Stimulated activated naive CD8-positive, alpha-beta T cell treated with anti-CD3 and anti-CD28 coated beads, Interleukin-15, Interleukin-2, amounts not matched to agents 100 ng/mL and 50 ng/mL, for 24 hours (primary cell): Measurements from ENCODE around the gene TCF3.

Experiments
- H3K27ac Mint-ChIP-seq: one replicate; pipeline ENCODE4 v1.8.0; 2021; ENCODE audit warnings: mild to moderate bottlenecking, mixed read lengths
- H3K27me3 Mint-ChIP-seq: one replicate; pipeline ENCODE4 v1.8.0; 2021; ENCODE audit warnings: mixed read lengths
- H3K36me3 Mint-ChIP-seq: one replicate; pipeline ENCODE4 v1.8.0; 2021; ENCODE audit warnings: low read depth, mixed read lengths
- H3K4me1 Mint-ChIP-seq: one replicate; pipeline ENCODE4 v1.8.0; 2021; ENCODE audit warnings: low read depth, mixed read lengths
- H3K4me3 Mint-ChIP-seq: one replicate; pipeline ENCODE4 v1.8.0; 2021; ENCODE audit warnings: mild to moderate bottlenecking, mixed read lengths
- H3K9me3 Mint-ChIP-seq: one replicate; pipeline ENCODE4 v1.8.0; 2021; ENCODE audit warnings: mixed read lengths

The TCF3 gene

GRCh38 chr19:1619094-1619439 lies 33.3 kb downstream of the TCF3 start:
- H3K4me3 Mint-ChIP-seq: no peak overlapping the region
- no peak overlapping the region for H3K27ac Mint-ChIP-seq
- H3K27me3 Mint-ChIP-seq: no peaks in the 10 kb centered on the region
- H3K9me3 Mint-ChIP-seq: no peaks in the 10 kb centered on the region
- H3K36me3 Mint-ChIP-seq: peaks cover 41% of the 10 kb centered on the region
- H3K4me1 Mint-ChIP-seq: peaks cover 24% of the 10 kb centered on the region

- Mint-ChIP-seq H3K36me3 (peaks cover 39% of the 10 kb centered on the region), H3K27ac (peak overlapping the region; percentile 59), H3K4me3 (no peak overlapping the region), H3K9me3 (no peaks in the 10 kb centered on the region), H3K27me3 (no peaks in the 10 kb centered on the region), H3K4me1 (peaks cover 24% of the 10 kb centered on the region)
Measured at GRCh38 chr19:1618157-1619093, 34.0 kb downstream of the TCF3 start.

GRCh38 chr19:1616875-1617274 lies 35.5 kb downstream of the TCF3 start:
- Mint-ChIP-seq H3K4me3 (no peak overlapping the region), H3K27ac (peak overlapping the region; percentile 89), H3K9me3 (no peaks in the 10 kb centered on the region), H3K27me3 (no peaks in the 10 kb centered on the region), H3K4me1 (peaks cover 26% of the 10 kb centered on the region), H3K36me3 (peaks cover 39% of the 10 kb centered on the region)

DNA sequence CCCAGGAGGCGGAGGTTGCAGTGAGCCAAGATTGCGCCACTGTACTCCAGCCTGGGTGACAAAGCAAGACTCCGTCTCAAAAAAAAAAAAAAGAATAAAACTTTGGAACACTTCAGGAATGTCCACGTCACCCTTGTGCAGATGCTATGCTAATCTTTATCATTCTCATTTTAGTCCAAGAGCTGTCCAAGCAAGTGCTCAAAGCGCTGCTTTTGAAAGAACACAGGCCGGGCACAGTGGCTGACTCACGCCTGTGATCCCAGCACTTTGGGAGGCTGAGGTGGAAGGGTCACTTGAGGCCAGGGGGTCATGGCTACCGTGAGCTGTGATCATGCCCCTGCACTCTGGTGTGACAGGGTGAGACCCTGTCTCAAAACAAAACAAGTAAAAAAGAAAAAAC lies 36.0 kb downstream of the TCF3 start:
- peak overlapping the region; percentile 89 for H3K27ac Mint-ChIP-seq
- no peak overlapping the region for H3K4me3 Mint-ChIP-seq
- no peaks in the 10 kb centered on the region for H3K9me3 Mint-ChIP-seq
- H3K4me1 Mint-ChIP-seq: peaks cover 28% of the 10 kb centered on the region
- H3K27me3 Mint-ChIP-seq: no peaks in the 10 kb centered on the region
- peaks cover 39% of the 10 kb centered on the region for H3K36me3 Mint-ChIP-seq

DNA sequence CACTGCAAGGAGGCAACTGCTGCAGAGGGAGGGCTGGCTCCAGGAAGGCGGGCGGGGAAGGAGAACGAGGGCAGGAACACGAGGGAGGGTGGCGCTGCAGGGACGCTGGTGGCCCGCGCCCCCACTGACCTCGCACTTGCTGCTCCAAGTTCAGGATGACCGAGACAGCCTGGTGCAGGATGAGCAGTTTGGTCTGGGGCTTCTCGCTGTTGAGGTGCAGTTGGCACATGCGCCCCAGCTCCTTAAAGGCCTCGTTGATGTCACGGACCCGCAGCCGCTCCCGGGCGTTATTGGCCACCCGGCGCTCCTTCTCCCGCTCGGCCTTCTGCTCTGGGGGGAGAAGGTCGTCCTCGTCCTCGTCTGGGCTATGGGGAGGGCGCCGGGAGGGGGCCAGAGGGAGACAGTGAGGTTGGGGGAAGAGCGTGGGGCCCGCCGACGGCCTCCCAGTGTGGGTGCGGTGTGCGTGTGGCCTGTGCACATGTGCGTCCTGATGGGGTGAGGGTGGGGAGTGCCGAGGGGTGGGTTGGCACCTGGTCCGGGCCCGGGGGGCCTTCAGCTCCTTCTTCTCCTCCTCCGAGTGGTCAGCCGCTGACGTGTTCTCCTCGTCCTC lies 37.2 kb downstream of the TCF3 start:
- H3K4me3 Mint-ChIP-seq: no peak overlapping the region
- H3K4me1 Mint-ChIP-seq: peaks cover 39% of the 10 kb centered on the region
- H3K27me3 Mint-ChIP-seq: no peaks in the 10 kb centered on the region
- H3K27ac Mint-ChIP-seq: peak overlapping the region; percentile 1
- H3K36me3 Mint-ChIP-seq: peaks cover 46% of the 10 kb centered on the region
- H3K9me3 Mint-ChIP-seq: no peaks in the 10 kb centered on the region

DNA sequence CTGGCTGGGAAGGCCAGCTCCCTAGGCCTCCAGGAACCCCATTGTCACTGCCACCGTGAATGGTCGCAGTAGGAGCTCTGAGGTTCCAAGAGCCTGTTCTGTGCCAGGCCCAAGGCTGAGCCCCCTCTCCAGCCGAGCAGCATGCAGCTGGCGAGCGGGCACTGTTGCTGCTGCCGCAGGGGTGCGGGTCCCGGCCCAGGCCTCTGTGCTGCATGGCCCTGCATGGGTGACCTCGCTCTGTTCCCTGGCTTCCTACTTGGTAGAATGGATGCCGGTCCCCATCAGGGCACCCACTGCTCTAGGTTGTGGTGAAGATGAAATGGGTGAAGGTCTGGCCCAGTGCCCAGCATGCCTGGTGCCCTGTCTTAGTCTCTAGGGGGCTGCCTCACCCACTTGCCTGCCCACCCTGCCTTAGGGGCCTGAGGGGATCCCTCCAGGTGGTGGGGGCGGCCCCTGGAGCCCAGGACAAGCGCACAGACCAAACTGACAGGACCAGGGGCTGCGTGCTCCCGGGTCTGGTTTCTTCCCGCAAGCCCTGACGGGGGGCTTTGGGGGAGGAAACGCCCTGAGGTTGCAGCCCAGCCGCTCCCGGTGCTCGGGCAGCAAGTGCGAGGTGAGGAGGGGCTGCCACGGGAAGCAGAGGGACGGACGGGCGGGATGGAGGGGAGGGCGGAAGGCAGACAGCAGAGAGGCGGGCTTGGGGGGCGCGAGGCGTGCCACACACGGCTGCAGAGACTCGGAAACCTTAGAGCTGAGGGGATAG lies 38.4 kb downstream of the TCF3 start:
- Mint-ChIP-seq H3K9me3 (no peaks in the 10 kb centered on the region), H3K36me3 (peaks cover 46% of the 10 kb centered on the region), H3K4me1 (peaks cover 50% of the 10 kb centered on the region)

GRCh38 chr19:1613146-1613545 lies 39.3 kb downstream of the TCF3 start:
- Mint-ChIP-seq H3K4me3 (no peak overlapping the region), H3K27me3 (no peaks in the 10 kb centered on the region), H3K36me3 (peaks cover 39% of the 10 kb centered on the region), H3K27ac (no peak overlapping the region), H3K4me1 (peaks cover 50% of the 10 kb centered on the region), H3K9me3 (no peaks in the 10 kb centered on the region)

More for the DNA sequence above, 38.4 kb downstream of the TCF3 start:
- no peaks in the 10 kb centered on the region for H3K27me3 Mint-ChIP-seq
- H3K27ac Mint-ChIP-seq: no peak overlapping the region
- no peak overlapping the region for H3K4me3 Mint-ChIP-seq

DNA sequence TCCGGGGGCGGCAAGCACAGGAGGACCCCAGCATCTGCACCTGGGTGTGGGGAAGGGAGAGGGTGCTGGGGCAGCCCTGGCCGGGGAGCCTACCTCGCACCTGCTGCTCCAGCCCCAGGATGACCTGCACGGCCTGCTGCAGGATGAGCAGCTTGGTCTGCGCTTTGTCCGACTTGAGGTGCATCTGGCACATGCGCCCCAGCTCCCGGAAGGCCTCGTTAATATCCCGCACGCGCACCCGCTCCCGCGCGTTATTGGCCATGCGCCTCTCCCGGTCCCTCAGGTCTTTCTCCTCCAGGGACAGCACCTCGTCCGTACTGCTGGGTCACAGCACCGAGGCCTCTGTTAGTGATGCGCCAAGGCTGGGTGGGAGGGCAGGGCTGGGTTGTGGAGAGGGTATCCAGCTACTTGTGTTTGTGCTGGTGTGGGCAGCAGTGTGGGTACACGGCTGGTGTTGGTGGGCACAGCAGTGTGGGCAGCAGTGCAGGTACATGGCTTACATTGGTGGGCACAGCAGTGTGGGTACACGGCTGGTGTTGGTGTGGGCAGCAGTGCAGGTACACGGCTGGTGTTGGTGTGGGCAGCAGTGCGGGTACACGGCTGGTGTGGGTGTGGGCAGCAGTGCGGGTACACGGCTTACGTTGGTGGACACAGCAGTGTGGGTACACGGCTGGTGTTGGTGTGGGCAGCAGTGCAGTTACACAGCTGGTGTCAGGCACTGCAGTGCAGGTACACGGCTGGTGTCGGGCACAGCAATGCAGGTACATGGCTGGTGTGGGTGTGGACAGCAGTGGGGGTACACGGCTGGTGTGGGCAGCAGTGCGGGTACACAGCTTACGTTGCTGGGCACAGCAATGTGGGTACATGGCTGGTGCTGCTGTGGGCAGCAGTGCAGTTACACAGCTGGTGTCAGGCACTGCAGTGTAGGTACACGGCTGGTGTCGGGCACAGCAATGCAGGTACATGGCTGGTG lies 40.0 kb downstream of the TCF3 start:
- peaks cover 45% of the 10 kb centered on the region for H3K4me1 Mint-ChIP-seq
- no peaks in the 10 kb centered on the region for H3K27me3 Mint-ChIP-seq
- no peak overlapping the region for H3K27ac Mint-ChIP-seq
- no peak overlapping the region for H3K4me3 Mint-ChIP-seq
- H3K36me3 Mint-ChIP-seq: peaks cover 36% of the 10 kb centered on the region
- H3K9me3 Mint-ChIP-seq: no peaks in the 10 kb centered on the region

DNA sequence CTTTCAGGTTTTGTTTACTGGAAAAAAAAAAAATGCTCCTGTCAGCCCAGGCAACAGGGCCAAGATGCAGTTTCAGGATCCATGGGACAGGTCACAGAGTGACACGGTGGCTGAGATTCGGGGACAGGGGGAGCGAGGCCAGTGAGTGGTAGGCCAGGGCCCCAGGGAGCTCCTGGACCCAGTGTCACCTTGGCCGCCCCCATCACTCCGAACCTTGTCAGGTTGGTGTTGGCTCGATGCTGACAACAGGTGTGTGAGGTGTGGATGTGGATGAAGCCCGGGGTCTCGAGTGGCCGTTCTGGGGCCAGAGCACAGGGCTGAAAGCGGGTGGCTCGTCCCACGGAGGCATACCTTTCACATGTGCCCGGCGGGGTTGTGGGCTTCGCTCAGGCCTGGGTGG lies 41.1 kb downstream of the TCF3 start:
- peaks cover 41% of the 10 kb centered on the region for H3K4me1 Mint-ChIP-seq
- no peaks in the 10 kb centered on the region for H3K27me3 Mint-ChIP-seq
- H3K4me3 Mint-ChIP-seq: no peak overlapping the region
- H3K9me3 Mint-ChIP-seq: no peaks in the 10 kb centered on the region
- peaks cover 27% of the 10 kb centered on the region for H3K36me3 Mint-ChIP-seq
- H3K27ac Mint-ChIP-seq: no peak overlapping the region

DNA sequence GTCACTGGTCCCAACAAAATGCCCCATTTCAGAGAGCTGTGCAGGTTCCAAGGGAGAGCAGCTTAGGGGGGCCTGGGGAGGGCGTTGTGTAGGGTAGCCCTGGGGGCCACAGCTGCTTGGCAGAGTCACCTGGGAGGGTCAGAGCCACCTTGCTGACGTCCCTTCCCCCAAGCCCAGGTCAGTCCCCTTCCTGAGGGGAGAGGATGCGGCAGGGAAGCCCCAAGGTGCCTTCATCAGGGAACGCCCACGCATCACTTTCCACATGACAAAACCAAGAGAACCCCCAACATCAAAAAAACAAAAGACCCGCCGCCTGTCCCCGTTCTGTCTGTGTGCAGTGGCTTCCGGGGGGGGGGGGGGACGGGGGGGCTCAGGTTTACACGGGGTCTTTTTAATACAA lies 41.8 kb downstream of the TCF3 start:
- Mint-ChIP-seq H3K36me3 (peaks cover 21% of the 10 kb centered on the region), H3K4me1 (peaks cover 48% of the 10 kb centered on the region), H3K4me3 (no peak overlapping the region), H3K9me3 (no peaks in the 10 kb centered on the region), H3K27ac (no peak overlapping the region), H3K27me3 (no peaks in the 10 kb centered on the region)

GRCh38 chr19:1609680-1610474 lies 42.5 kb downstream of the TCF3 start:
- H3K36me3 Mint-ChIP-seq: peaks cover 19% of the 10 kb centered on the region
- H3K27ac Mint-ChIP-seq: no peak overlapping the region
- no peaks in the 10 kb centered on the region for H3K9me3 Mint-ChIP-seq
- H3K27me3 Mint-ChIP-seq: no peaks in the 10 kb centered on the region
- peaks cover 50% of the 10 kb centered on the region for H3K4me1 Mint-ChIP-seq
- no peak overlapping the region for H3K4me3 Mint-ChIP-seq

GRCh38 chr19:1609103-1609396 lies 43.4 kb downstream of the TCF3 start:
- no peak overlapping the region for H3K4me3 Mint-ChIP-seq
- H3K9me3 Mint-ChIP-seq: no peaks in the 10 kb centered on the region
- H3K36me3 Mint-ChIP-seq: peaks cover 13% of the 10 kb centered on the region
- H3K4me1 Mint-ChIP-seq: peaks cover 55% of the 10 kb centered on the region
- no peaks in the 10 kb centered on the region for H3K27me3 Mint-ChIP-seq
- no peak overlapping the region for H3K27ac Mint-ChIP-seq

- Mint-ChIP-seq H3K27me3 (no peaks in the 10 kb centered on the region), H3K4me3 (no peak overlapping the region), H3K27ac (no peak overlapping the region), H3K4me1 (peaks cover 60% of the 10 kb centered on the region), H3K9me3 (no peaks in the 10 kb centered on the region), H3K36me3 (peaks cover 13% of the 10 kb centered on the region)
Measured at GRCh38 chr19:1608359-1609102, 43.9 kb downstream of the TCF3 start.
